HEK293 (cell line): ENCODE data around the gene KRTAP27-1.

Experiments
- CTCF ChIA-PET: fragments of 350-600 bp; formaldehyde crosslinking; extraction: SDS; loops from one replicate; lab custom pipeline; 2021; ENCODE audit warnings: antibody characterized with exemption; lab: Yijun Ruan, JAX
- POLR2A ChIA-PET: fragments of 300-600 bp; formaldehyde crosslinking; extraction: SDS; loops from one replicate; lab custom pipeline; 2020; ENCODE audit warnings: antibody characterized with exemption, inconsistent platforms; lab: Yijun Ruan, JAX
- H3K27ac ChIP-seq: fragments of 200-500 bp; sonication (Bioruptor generic); 2 replicates; pipeline ENCODE4 v1.5.1; 2014; ENCODE audit warnings: low read depth, low read length, control low read depth, inconsistent platforms; ENCODE audit errors: extremely low read depth
- H3K36me3 ChIP-seq, 2 experiments: fragments of 200-500 bp in 1 of 2; sonication (Bioruptor generic) in 1 of 2; 1 replicate in 1 of 2; 2 replicates in 1 of 2; pipeline ENCODE4 v1.5.1; 2014 to 2017; ENCODE audit warnings: inconsistent platforms in 2 of 2, low read length in 2 of 2; ENCODE audit not compliant: control insufficient read depth in 2 of 2, insufficient read depth in 1 of 2
- H3K4me1 ChIP-seq: fragments of 200-500 bp; sonication (Bioruptor generic); 2 replicates; pipeline ENCODE4 v1.5.1; 2014; ENCODE audit warnings: mild to moderate bottlenecking, low read length, inconsistent platforms; ENCODE audit not compliant: control insufficient read depth, insufficient read depth
- H3K4me3 ChIP-seq: 2 replicates; pipeline ENCODE4 v1.5.1; 2011; ENCODE audit warnings: low read depth, mild to moderate bottlenecking, control low read depth, low read length, moderate library complexity
- H3K9me3 ChIP-seq: fragments of 200-500 bp; sonication (Bioruptor generic); 2 replicates; pipeline ENCODE4 v1.5.1; 2014; ENCODE audit warnings: low read depth, low read length, inconsistent platforms; ENCODE audit not compliant: control insufficient read depth, insufficient read depth
- GLIS2 ChIP-seq: fragments of 450-650 bp; formaldehyde crosslinking; IDR thresholded peaks from 2 replicates; pipeline ENCODE4 v1.5.1; 2016; ENCODE audit warnings: missing biosample characterization, missing genetic modification characterization
- KLF17 ChIP-seq: fragments of 450-650 bp; formaldehyde crosslinking; IDR thresholded peaks from 2 replicates; pipeline ENCODE4 v1.5.1; 2016; ENCODE audit warnings: missing biosample characterization, missing genetic modification characterization
- KLF7 ChIP-seq: fragments of 450-650 bp; formaldehyde crosslinking; IDR thresholded peaks from 2 replicates; pipeline ENCODE4 v1.5.1; 2016; ENCODE audit warnings: missing biosample characterization, missing genetic modification characterization, borderline replicate concordance
- ZBTB10 ChIP-seq: fragments of 450-650 bp; formaldehyde crosslinking; IDR thresholded peaks from 2 replicates; pipeline ENCODE4 v1.5.1; 2016; ENCODE audit warnings: missing biosample characterization, missing genetic modification characterization
- ZBTB49 ChIP-seq: fragments of 450-650 bp; formaldehyde crosslinking; IDR thresholded peaks from 2 replicates; pipeline ENCODE4 v1.5.1; 2016; ENCODE audit warnings: missing biosample characterization, missing genetic modification characterization, low read depth
- ZFP3 ChIP-seq: fragments of 450-650 bp; formaldehyde crosslinking; IDR thresholded peaks from 2 replicates; pipeline ENCODE4 v1.5.1; 2016; ENCODE audit warnings: low read depth, missing biosample characterization, missing genetic modification characterization
- ZFP41 ChIP-seq: fragments of 450-650 bp; formaldehyde crosslinking; IDR thresholded peaks from 2 replicates; pipeline ENCODE4 v1.5.1; 2016; ENCODE audit warnings: missing biosample characterization, missing genetic modification characterization, borderline replicate concordance
- ZNF10 ChIP-seq: fragments of 450-650 bp; formaldehyde crosslinking; IDR thresholded peaks from 2 replicates; pipeline ENCODE4 v1.5.1; 2017; ENCODE audit warnings: missing biosample characterization, missing genetic modification characterization
- ZNF112 ChIP-seq: fragments of 450-650 bp; formaldehyde crosslinking; IDR thresholded peaks from 2 replicates; pipeline ENCODE4 v1.5.0; 2017; ENCODE audit warnings: missing biosample characterization, missing genetic modification characterization
- ZNF175 ChIP-seq: fragments of 450-650 bp; formaldehyde crosslinking; IDR thresholded peaks from 2 replicates; pipeline ENCODE4 v1.5.1; 2016; ENCODE audit warnings: missing biosample characterization, missing genetic modification characterization
- ZNF280C ChIP-seq: fragments of 450-650 bp; formaldehyde crosslinking; IDR thresholded peaks from 2 replicates; pipeline ENCODE4 v1.5.1; 2016; ENCODE audit warnings: missing biosample characterization, missing genetic modification characterization
- ZNF391 ChIP-seq: fragments of 450-650 bp; formaldehyde crosslinking; IDR thresholded peaks from 2 replicates; pipeline ENCODE4 v1.5.1; 2016; ENCODE audit warnings: low read depth, missing biosample characterization, missing genetic modification characterization, borderline replicate concordance
- ZNF426 ChIP-seq: fragments of 450-650 bp; formaldehyde crosslinking; IDR thresholded peaks from 2 replicates; pipeline ENCODE4 v1.5.1; 2017; ENCODE audit warnings: missing biosample characterization, missing genetic modification characterization, mild to moderate bottlenecking, inconsistent platforms, moderate library complexity
- ZNF433 ChIP-seq: fragments of 450-650 bp; formaldehyde crosslinking; IDR thresholded peaks from 2 replicates; pipeline ENCODE4 v1.5.1; 2016; ENCODE audit warnings: missing biosample characterization, missing genetic modification characterization, low read depth
- ZNF514 ChIP-seq: fragments of 450-650 bp; formaldehyde crosslinking; IDR thresholded peaks from 2 replicates; pipeline ENCODE4 v1.5.1; 2016; ENCODE audit warnings: missing biosample characterization, missing genetic modification characterization
- ZNF548 ChIP-seq: fragments of 450-650 bp; formaldehyde crosslinking; IDR thresholded peaks from 2 replicates; pipeline ENCODE4 v1.5.1; 2016; ENCODE audit warnings: missing biosample characterization, missing genetic modification characterization
- ZNF585B ChIP-seq: fragments of 450-650 bp; formaldehyde crosslinking; IDR thresholded peaks from 2 replicates; pipeline ENCODE4 v1.5.1; 2016; ENCODE audit warnings: missing biosample characterization, missing genetic modification characterization
- ZNF658 ChIP-seq: fragments of 450-650 bp; formaldehyde crosslinking; IDR thresholded peaks from 2 replicates; pipeline ENCODE4; 2016; ENCODE audit warnings: missing biosample characterization, missing genetic modification characterization
- ZNF677 ChIP-seq: fragments of 450-650 bp; IDR thresholded peaks from 2 replicates; pipeline ENCODE4 v1.5.0; 2018; ENCODE audit warnings: missing biosample characterization, mild to moderate bottlenecking, missing genetic modification characterization, moderate library complexity
- ZNF692 ChIP-seq: fragments of 450-650 bp; formaldehyde crosslinking; IDR thresholded peaks from 2 replicates; pipeline ENCODE4 v1.5.1; 2016; ENCODE audit warnings: missing biosample characterization, missing genetic modification characterization
- ZNF704 ChIP-seq: fragments of 450-650 bp; formaldehyde crosslinking; IDR thresholded peaks from 2 replicates; pipeline ENCODE4 v1.5.1; 2016; ENCODE audit warnings: missing biosample characterization, missing genetic modification characterization
- ZNF785 ChIP-seq: fragments of 450-650 bp; formaldehyde crosslinking; IDR thresholded peaks from 2 replicates; pipeline ENCODE4 v1.5.1; 2016; ENCODE audit warnings: missing biosample characterization, missing genetic modification characterization
- ZNF792 ChIP-seq: fragments of 450-650 bp; formaldehyde crosslinking; IDR thresholded peaks from 2 replicates; pipeline ENCODE4 v1.5.1; 2016; ENCODE audit warnings: missing biosample characterization, missing genetic modification characterization

Gene KRTAP27-1

GRCh38 chr21:30337276-30337744 lies at the start of gene KRTAP27-1:
KRTAP27-1 (minus strand) TSS chr21:30337694; CDS start chr21:30337668, 26 bp downstream.
- H3K36me3 ChIP-seq = no peaks in the 10 kb centered on the region
- ChIA-PET POLR2A (no interaction called here), CTCF (interaction anchor here (0.6 to 2.4 kb wide), 6 partner anchors 72 to 749 kb away, joined by 3 to 8 read pairs (median 4); no protein-coding TSS in a partner anchor)
- no peaks in the 10 kb centered on the region for H3K4me1 ChIP-seq
- no peak within 1 kb of the TSS for H3K4me3 ChIP-seq
- no peaks in the 10 kb centered on the region for H3K9me3 ChIP-seq
- TF ChIP-seq ZFP3 (tag by site-specific recombination) = no peak
- H3K27ac ChIP-seq = no peak within 1 kb of the TSS

GRCh38 chr21:30382201-30382600 lies 44.7 kb upstream of the KRTAP27-1 start:
- H3K4me3 ChIP-seq = no peak overlapping the region
- H3K27ac ChIP-seq = no peak overlapping the region

GRCh38 chr21:30372139-30372770 lies 34.8 kb upstream of the KRTAP27-1 start, which contains the start of gene KRTAP13-2:
KRTAP13-2 (minus strand) TSS chr21:30372271; CDS start chr21:30372213, 58 bp downstream.
- Histone ChIP-seq H3K4me3 (no peak within 1 kb of the TSS), H3K36me3 (no peaks in the 10 kb centered on the region), H3K27ac (no peak within 1 kb of the TSS), H3K9me3 (no peaks in the 10 kb centered on the region), H3K4me1 (no peaks in the 10 kb centered on the region)
- POLR2A ChIA-PET = interaction anchor here (0.6 kb wide), 1 partner anchor 13 kb away, joined by 3 read pairs; no protein-coding TSS in a partner anchor
- CTCF ChIA-PET = interaction anchor here (0.6 kb wide), 1 partner anchor 30 kb away, joined by 4 read pairs; no protein-coding TSS in a partner anchor
- no peak for TF ChIP-seq ZNF585B (tag by site-specific recombination)
- TF ChIP-seq ZNF677 (tag by site-specific recombination) = no peak
- TF ChIP-seq GLIS2 (tag by site-specific recombination) = no peak
- no peak for TF ChIP-seq ZNF280C
- no peak for TF ChIP-seq KLF17 (tag by site-specific recombination)
- no peak for TF ChIP-seq ZNF692
- no peak for TF ChIP-seq ZBTB10 (tag by site-specific recombination)

More at GRCh38 chr21:30382201-30382600, 44.7 kb upstream of the KRTAP27-1 start:
- no peaks in the 10 kb centered on the region for H3K36me3 ChIP-seq
- CTCF ChIA-PET = no interaction called here
- no peak for TF ChIP-seq ZFP41 (tag by site-specific recombination)
- no peak for TF ChIP-seq ZNF792 (tag by site-specific recombination)
- TF ChIP-seq ZNF112 (tag by site-specific recombination) = no peak
- no peak for TF ChIP-seq ZNF658
- TF ChIP-seq ZNF426 (tag by site-specific recombination) = no peak
- no peak for TF ChIP-seq ZNF391 (tag by site-specific recombination)
- no peak for TF ChIP-seq ZNF433 (tag by site-specific recombination)
- no peak for TF ChIP-seq ZNF175 (tag by site-specific recombination)
- TF ChIP-seq ZNF704 (tag by site-specific recombination) = no peak
- TF ChIP-seq ZNF548 (tag by site-specific recombination) = no peak
- TF ChIP-seq ZNF10 (tag by site-specific recombination) = no peak
- no peak for TF ChIP-seq ZBTB49
- no peak for TF ChIP-seq KLF7 (tag by site-specific recombination)
- no peak for TF ChIP-seq ZNF514 (tag by site-specific recombination)
- TF ChIP-seq ZNF785 (tag by site-specific recombination) = no peak
- TF ChIP-seq, all 188 proteins: peak for 0
- Histone ChIP-seq H3K4me1 (no peaks in the 10 kb centered on the region), H3K9me3 (no peaks in the 10 kb centered on the region)
- POLR2A ChIA-PET = no interaction called here
